Measurements from ENCODE around the gene AMPD3. TPM values are rescaled to one million over a fixed set of nuclear protein-coding genes. Genes with fewer than 3 reads are reported as not detected.

Gene AMPD3
- total RNA-seq, 3 donors from 2014 or later = 6.2 to 6.6 (median 6.4) TPM

DNA sequence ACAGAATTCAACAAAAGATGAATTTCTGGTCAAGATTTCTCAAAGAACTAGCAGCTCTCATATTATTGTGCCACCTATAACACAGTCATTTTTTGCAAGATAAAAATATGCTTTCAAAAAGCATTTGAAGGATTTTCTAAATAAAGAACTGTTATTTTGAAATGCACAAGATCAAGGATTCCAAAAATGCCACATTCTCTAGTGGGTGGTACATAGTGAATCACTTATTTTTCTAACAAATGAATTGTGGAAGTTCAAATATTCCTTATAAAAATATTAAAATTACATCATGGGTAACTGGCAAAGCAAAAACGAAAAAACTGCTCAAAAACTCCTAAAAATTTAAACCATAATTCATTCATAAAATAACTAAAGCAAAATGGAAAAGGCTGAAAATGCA is 83.9 kb downstream of the AMPD3 start:
- DNase-seq (ENCODE audit: low spot score in 2 of 2) = no peak
- no peaks in the 10 kb centered on the region for H3K27me3 ChIP-seq
- intact Hi-C loops (cut with DNase I; ENCODE audit: low total_unique reads) = no loop called here
- H3K9me3 ChIP-seq = no peaks in the 10 kb centered on the region
- no peaks in the 10 kb centered on the region for H3K36me3 ChIP-seq
- H3K4me1 ChIP-seq = no peaks in the 10 kb centered on the region
- no peak overlapping the region for H3K4me3 ChIP-seq
- no peak overlapping the region for H3K27ac ChIP-seq
- TF ChIP-seq POLR2AphosphoS5 (IDR thresholded peaks at IDR 0.05) (no peak), POLR2A (IDR thresholded peaks at IDR 0.05) (no peak)
- TF ChIP-seq, protein P1, sequence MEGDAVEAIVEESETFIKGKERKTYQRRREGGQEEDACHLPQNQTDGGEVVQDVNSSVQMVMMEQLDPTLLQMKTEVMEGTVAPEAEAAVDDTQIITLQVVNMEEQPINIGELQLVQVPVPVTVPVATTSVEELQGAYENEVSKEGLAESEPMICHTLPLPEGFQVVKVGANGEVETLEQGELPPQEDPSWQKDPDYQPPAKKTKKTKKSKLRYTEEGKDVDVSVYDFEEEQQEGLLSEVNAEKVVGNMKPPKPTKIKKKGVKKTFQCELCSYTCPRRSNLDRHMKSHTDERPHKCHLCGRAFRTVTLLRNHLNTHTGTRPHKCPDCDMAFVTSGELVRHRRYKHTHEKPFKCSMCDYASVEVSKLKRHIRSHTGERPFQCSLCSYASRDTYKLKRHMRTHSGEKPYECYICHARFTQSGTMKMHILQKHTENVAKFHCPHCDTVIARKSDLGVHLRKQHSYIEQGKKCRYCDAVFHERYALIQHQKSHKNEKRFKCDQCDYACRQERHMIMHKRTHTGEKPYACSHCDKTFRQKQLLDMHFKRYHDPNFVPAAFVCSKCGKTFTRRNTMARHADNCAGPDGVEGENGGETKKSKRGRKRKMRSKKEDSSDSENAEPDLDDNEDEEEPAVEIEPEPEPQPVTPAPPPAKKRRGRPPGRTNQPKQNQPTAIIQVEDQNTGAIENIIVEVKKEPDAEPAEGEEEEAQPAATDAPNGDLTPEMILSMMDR (IDR thresholded peaks at IDR 0.05) = no peak

DNA sequence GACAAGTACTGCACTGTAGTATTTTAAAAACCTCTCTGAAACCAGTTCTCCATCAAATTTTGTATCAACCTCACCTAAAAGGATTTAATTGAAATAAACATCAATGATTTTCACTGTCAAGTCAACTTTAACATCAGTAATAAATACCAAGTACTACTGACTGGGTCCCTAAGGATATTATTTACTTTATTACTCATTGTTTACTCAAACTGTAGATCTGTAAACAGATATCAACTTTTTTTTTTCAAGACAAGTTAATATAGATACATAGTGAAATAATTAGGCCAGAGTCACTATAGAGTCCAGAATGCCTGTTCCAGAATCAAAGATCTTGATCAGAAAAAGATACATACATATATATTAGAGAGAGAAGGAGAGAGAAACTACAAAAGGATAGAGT is 84.3 kb downstream of the AMPD3 start:
- H3K4me3 ChIP-seq = no peak overlapping the region
- intact Hi-C loops (cut with DNase I; ENCODE audit: low total_unique reads) = no loop called here
- H3K36me3 ChIP-seq = no peaks in the 10 kb centered on the region

DNA sequence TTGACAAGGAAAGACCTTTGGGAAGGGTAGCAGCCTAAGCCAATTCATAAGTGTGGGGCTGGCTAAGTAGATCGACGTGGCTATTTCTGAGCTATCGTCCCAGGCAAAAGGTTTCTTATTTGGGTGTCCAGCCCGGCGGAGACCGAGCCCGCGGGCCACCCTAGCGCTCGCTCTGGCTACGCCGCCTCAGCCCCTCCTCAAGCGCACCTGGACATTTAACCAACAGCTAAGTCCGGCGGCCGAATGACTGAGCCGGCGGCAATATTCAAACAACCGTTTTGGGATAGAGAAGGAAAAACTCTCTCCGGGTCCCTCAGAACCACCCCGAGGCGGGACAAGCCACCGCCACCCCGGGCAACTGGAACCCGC is 85.5 kb downstream of the AMPD3 start:
- Histone ChIP-seq H3K27me3 (no peaks in the 10 kb centered on the region), H3K27ac (peak overlapping the region; percentile 91 to 95), H3K4me3 (peak overlapping the region; percentile 80 to 91 (median 90)), H3K9me3 (no peaks in the 10 kb centered on the region), H3K4me1 (no peaks in the 10 kb centered on the region), H3K36me3 (no peaks in the 10 kb centered on the region)
- TF ChIP-seq POLR2AphosphoS5 (IDR thresholded peaks at IDR 0.05) (no peak), POLR2A (IDR thresholded peaks at IDR 0.05) (no peak)
- TF ChIP-seq, protein P1 (IDR thresholded peaks at IDR 0.05) = no peak
- intact Hi-C loops (cut with DNase I; ENCODE audit: low total_unique reads) = no loop called here
- peak; percentile 31 to 61 for DNase-seq (ENCODE audit: low spot score in 2 of 2)

More for the DNA sequence above, 84.3 kb downstream of the AMPD3 start:
- H3K27me3 ChIP-seq = no peaks in the 10 kb centered on the region
- H3K9me3 ChIP-seq = no peaks in the 10 kb centered on the region
- H3K4me1 ChIP-seq = no peaks in the 10 kb centered on the region
- no peak for DNase-seq (ENCODE audit: low spot score in 2 of 2)
- H3K27ac ChIP-seq = no peak overlapping the region
- TF ChIP-seq, protein P1 (IDR thresholded peaks at IDR 0.05) = no peak
- TF ChIP-seq POLR2AphosphoS5 (IDR thresholded peaks at IDR 0.05) (no peak), POLR2A (IDR thresholded peaks at IDR 0.05) (no peak)

DNA sequence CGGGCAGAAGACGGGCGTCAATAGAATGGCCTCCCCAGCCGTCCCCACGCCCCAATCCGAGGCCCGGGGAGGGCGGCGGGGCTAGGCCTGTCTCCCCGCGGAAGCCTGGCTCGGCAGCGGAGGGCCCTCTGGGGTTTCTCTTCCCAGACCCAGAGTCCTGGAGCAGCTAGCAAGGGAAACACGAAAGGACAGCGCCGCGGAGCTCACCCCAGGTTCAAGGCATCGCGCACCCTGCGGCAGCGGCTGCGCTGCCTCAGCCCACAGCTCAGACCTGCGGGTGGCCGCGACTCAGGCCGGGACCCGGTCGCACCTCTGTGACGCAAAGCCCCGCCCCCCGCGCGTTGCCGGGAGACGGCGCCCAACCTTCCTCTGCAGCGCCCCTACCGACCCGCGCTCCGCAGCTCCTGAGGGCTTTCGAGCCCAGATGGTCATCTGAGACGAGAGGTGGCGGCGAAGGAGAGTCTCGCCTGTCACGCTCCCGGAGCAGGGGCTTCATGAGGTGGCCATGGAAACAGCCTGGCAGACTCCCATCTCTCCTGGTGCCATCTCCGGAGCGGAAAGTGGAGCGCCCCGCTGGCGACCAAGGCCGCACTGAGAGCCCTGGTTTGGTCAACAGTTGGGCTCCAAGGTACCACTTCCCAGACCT is 86.0 kb downstream of the AMPD3 start, which contains the start of gene RNF141:
RNF141 (minus strand) TSS at position 273 of the 646 bp plus-strand sequence. CDS start 7,029 bp downstream, outside the sequence.
- Histone ChIP-seq H3K4me3 (peak within 1 kb of the TSS; percentile 80 to 91 (median 90)), H3K9me3 (no peaks in the 10 kb centered on the region), H3K27ac (peak within 1 kb of the TSS; percentile 91 to 95), H3K36me3 (no peaks in the 10 kb centered on the region), H3K27me3 (no peaks in the 10 kb centered on the region), H3K4me1 (no peaks in the 10 kb centered on the region)
- TF ChIP-seq, protein P1 (IDR thresholded peaks at IDR 0.05) = peak; percentile 56 to 86 (median 80)
- peak; percentile 80 for TF ChIP-seq POLR2A (IDR thresholded peaks at IDR 0.05)
- peak; percentile 74 to 96 (median 94) for TF ChIP-seq POLR2AphosphoS5 (IDR thresholded peaks at IDR 0.05)
- intact Hi-C loops (cut with DNase I; ENCODE audit: low total_unique reads) = no loop called here
- peak; percentile 92 to 95 for DNase-seq (ENCODE audit: low spot score in 2 of 2)

DNA sequence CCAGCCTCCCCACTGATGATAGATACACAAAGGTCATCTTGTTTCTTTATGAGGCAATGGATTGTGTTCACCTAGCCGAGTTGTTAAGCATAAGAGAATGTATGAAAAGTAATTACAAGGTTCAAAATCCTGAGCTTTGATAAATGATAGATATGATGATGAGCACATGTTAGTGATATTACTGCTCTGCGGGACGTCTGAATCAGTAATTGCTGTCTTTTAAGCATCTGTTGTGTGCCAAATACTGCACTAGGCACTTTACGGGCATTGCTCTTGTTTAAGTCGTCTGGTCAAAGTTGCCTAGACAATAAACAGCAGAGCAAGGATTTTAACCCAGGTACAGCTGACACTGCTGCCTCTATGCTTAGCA is 86.5 kb downstream of the AMPD3 start:
- peak overlapping the region; percentile 80 to 91 (median 90) for H3K4me3 ChIP-seq
- intact Hi-C loops (cut with DNase I; ENCODE audit: low total_unique reads) = no loop called here

More for the DNA sequence above, 86.5 kb downstream of the AMPD3 start:
- no peak for DNase-seq (ENCODE audit: low spot score in 2 of 2)
- Histone ChIP-seq H3K36me3 (no peaks in the 10 kb centered on the region), H3K27me3 (no peaks in the 10 kb centered on the region), H3K4me1 (no peaks in the 10 kb centered on the region), H3K9me3 (no peaks in the 10 kb centered on the region), H3K27ac (peak overlapping the region; percentile 91 to 95)
- TF ChIP-seq, protein P1 (IDR thresholded peaks at IDR 0.05) = no peak
